Measurements from ENCODE around the gene CHODL. TPM values are rescaled to one million over a fixed set of nuclear protein-coding genes. Genes with fewer than 3 reads are reported as not detected.

CHODL gene
- polyA plus RNA-seq, 1 of the 3 experiments (the other 2 are of a cell fraction), result not detected

DNA sequence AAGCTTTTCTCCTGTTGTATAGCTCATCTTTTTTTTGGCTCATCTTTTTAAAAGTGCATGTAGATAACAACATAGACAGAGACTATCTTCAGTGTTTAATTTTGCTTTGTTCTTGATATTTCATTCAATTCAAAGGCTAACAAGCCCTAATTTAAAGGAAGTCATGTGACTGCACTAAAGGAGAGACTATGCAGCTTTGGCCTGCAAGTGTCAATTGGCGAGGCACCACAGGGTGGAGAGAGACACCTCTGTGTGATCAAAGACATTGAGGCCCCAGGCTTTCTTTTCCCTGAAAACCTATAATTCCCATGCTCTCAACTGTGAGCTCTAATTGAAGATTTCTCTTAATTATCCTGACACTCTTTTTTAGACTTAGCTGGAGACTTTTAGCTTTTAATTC is 53.6 kb downstream of the CHODL start:
- ChIA-PET CTCF (interaction anchor here (0.6 to 1.0 kb wide), 3 partner anchors 16 to 75 kb away, joined by 3 read pairs; no protein-coding TSS in a partner anchor), POLR2A (no interaction called here)
- Histone ChIP-seq H3K9ac (no peak overlapping the region), H3K9me2 (no peaks in the 10 kb centered on the region), H3K4me2 (no peak overlapping the region), H3K4me1 (ENCODE audit: control insufficient read depth in 1 of 2, insufficient read depth in 2 of 2, low read depth in 1 of 2, low read length in 1 of 2) (no peaks in the 10 kb centered on the region), H4K20me1 (ENCODE audit: insufficient read depth) (no peaks in the 10 kb centered on the region), H2AFZ (ENCODE audit: low read depth) (no peak overlapping the region), H3K27ac (ENCODE audit: low read depth in 2 of 2, low read length in 1 of 2) (no peak overlapping the region), H3K27me3 (ENCODE audit: insufficient read depth) (no peaks in the 10 kb centered on the region), H3K36me3 (replicated peaks in 1 of 2; ENCODE audit: control insufficient read depth in 1 of 2, insufficient read depth in 2 of 2, low read length in 1 of 2) (no peaks in the 10 kb centered on the region), H3K9me3 (no peaks in the 10 kb centered on the region), H3K4me3 (ENCODE audit: low read depth in 2 of 2, low read length in 1 of 2) (no peak overlapping the region), H3F3A (replicated peaks; ENCODE audit: insufficient read depth) (no peaks in the 10 kb centered on the region), H3K79me2 (ENCODE audit: insufficient read depth) (no peaks in the 10 kb centered on the region)
- DNase-seq, result no peak
- TF ChIP-seq CHD2 (IDR thresholded peaks at IDR 0.05; ENCODE audit: low read length, partially characterized antibody), result no peak
- no peak for TF ChIP-seq CTCF (IDR thresholded peaks at IDR 0.05)
- 0% methylated on average over 1 of the region's 1 CpG for WGBS (ENCODE audit: low lambda C conversion rate)

Other genes starting within 250 kb of the CHODL start
- gene TMPRSS15, start 159.0 kb downstream of the CHODL start, polyA plus RNA-seq (2012; rRNA removed), result 0.03 TPM in 1 of 2 replicates, not detected in the other